GM12874 (cell line): ENCODE measurements around the gene DENND6A.

Source experiments
- TF ChIP-seq, protein P1 (sequence below): IDR thresholded peaks from 2 replicates; pipeline ENCODE4 v1.5.1; 2011; ENCODE audit warnings: low read depth, mild to moderate bottlenecking, control low read depth, low read length, moderate library complexity; ENCODE audit not compliant: insufficient read depth

The DENND6A gene

DNA sequence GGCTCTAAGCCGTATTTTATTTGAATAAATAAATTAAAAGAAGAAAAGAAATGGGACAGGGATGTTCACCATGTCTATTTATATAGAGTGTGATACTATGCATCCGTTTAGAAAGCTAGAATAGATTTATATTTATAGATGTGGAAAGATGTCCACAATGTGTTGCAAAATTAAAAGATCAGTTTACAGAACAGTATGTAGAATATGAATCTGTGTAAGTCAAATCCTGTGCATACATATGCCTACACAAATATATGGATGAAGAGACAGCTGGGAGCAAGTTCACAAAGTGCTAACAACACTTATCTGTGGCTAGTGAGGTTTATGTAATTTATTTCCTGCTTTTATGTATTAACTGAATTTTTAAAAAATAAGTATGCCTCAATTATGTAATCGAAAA, 37.8 kb upstream of the DENND6A start:
- TF ChIP-seq, protein P1, sequence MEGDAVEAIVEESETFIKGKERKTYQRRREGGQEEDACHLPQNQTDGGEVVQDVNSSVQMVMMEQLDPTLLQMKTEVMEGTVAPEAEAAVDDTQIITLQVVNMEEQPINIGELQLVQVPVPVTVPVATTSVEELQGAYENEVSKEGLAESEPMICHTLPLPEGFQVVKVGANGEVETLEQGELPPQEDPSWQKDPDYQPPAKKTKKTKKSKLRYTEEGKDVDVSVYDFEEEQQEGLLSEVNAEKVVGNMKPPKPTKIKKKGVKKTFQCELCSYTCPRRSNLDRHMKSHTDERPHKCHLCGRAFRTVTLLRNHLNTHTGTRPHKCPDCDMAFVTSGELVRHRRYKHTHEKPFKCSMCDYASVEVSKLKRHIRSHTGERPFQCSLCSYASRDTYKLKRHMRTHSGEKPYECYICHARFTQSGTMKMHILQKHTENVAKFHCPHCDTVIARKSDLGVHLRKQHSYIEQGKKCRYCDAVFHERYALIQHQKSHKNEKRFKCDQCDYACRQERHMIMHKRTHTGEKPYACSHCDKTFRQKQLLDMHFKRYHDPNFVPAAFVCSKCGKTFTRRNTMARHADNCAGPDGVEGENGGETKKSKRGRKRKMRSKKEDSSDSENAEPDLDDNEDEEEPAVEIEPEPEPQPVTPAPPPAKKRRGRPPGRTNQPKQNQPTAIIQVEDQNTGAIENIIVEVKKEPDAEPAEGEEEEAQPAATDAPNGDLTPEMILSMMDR, result no peak

DNA sequence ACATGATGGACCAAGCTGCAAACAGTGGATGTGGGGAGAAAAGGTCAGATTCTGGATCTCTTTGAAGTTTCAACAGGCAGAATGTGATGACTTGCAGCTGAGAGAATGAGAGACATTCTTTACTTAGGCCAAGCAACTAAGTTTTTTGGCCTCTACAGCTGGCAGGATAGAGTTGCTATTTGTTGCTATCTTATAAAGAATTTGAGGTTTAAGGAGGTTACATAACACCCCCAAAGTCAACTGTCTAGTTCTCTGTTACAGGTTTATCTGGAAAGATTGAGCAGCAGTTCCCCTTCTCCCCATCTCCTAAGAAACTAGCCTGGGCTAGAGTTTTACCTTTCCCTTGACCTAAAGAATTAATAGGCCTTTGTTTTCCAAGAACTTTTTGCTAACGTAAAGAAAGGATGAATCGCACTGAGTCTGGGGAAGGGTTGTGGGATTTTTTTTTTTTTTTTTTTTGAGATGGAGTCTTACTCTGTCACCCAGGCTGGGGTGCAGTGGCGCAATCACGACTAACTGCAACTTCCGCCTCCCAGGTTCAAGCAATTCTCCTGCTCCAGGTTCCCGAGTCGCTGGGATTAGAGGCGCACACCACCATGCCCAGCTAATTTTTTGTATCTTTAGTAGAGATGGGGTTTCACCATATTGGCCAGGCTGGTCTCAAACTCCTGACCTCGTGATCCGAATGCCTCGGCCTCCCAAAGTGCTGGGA, 36.6 kb upstream of the DENND6A start:
- TF ChIP-seq, protein P1, result no peak

DNA sequence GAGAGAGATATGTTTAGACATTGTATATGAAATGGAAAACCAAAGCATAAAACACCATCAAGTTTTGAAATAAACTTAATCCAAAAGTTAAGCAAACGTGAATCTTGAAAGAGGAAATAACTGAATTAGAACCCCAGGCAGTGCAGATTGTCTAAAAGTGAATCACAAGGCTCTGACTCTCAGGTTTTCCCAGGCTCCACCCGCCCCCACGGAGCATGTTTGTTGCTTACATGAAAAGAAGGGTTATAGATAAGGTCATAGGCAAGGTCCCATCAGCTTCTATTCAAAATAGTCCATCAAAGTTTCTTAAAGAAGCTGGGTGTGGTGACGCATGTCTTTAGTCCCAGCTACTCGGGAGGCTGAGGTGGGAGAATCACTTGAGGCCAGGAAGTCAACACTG, 34.2 kb upstream of the DENND6A start:
- TF ChIP-seq, protein P1, result no peak

DNA sequence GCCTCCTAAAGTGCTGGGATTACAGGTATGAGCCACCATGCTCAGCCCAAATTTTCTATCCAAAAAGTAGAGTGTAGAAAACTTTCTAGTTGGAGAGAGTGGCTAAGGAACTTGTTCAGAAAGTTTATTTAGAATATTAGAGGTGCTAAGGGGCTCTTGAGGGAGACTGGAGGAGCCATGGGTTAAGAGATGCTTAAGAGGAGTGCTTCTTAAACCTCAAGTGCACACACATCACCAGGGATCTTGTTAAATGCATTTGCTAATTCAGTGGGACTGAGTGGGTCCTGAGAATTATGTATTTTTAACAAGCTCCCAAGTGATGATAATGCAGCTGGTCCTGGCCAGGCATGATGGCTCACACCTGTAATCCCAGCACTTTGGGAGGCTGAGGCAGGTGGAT, 33.5 kb upstream of the DENND6A start:
- TF ChIP-seq, protein P1, result no peak

DNA sequence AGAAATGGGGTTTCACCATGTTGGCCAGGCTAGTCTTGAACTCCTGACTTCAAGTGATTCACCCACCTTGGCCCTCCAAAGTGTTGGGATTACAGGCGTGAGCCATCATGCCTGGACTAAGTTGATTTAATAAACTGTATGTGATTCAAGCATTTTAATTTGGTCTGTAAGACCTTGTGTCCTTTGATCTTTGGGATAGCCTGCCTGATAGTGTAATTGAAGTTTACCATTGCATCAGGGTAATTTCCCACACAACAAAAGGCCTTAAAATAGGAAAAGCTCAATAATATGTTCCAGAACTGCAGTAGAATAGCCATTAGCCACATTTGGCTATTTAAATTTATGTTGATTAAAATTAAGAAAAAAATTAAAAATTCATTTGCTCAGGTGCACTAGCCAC, 25.2 kb upstream of the DENND6A start:
- TF ChIP-seq, protein P1, result no peak

DNA sequence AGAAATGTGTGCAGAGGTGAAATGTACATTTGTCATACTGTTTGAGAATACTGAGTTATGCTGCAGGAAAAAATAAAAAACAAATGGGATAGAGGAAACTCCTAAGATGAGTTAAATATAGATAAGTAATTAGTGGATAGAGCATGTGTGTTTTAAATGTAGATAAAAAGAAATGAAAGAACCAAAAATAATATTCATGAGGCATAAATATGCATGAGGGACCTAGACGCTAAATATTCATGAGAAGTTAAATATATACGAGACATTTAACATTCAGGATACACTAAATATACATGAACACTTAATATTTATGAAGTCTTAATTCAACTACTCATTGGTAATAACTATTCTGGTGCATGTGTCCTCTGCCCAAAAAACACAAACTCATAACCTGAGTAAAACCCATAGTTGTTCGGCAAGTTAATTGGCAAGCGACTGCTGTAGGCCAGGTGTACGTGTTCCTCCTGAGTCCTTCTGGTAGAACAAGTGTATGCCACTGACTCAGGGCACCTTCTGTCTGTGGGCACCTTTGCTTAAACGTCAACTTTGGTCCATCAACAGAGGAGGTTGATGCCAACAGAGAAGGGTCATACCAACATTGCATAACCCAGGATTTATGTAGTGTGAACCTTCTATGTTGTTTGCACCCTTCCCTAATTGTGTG, 24.5 kb upstream of the DENND6A start:
- TF ChIP-seq, protein P1, result no peak

DNA sequence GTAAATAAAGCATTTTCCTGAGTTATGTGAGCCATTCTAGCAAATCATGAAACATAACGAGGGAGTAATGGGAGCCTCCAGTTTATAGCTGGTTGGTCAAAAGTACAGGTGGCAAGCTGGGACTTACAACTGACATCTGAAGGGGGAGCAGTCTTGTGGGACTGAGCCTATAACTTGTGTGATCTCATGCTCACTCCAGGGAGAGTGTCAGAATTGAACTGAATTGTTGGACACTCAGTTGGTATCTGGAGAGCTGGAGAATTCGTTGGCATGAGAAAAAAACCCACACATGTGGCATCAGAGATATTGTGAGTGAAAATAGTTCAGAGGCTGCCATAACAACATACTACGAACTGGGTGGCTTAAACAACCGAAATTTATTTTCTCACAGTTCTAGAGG, 22.8 kb upstream of the DENND6A start:
- TF ChIP-seq, protein P1, result no peak
